D721Med (cell line): ENCODE measurements around the gene SCGB1C2.
"Not testable (repeated sequence)": the region's sequence is repeated elsewhere in the genome, so short reads cannot be mapped to it uniquely, and the experiment has no call there.

Experiments
- DNase-seq: peaks from one replicate; pipeline ENCODE4 v3.0.0; 2011; ENCODE audit warnings: low spot score; ENCODE audit not compliant: insufficient read length
- FAIRE-seq: peaks from 2 replicates; lab custom pipeline; 2011; peaks lifted over from hg19 to GRCh38; lab: Jason Lieb, UNC
- CTCF ChIP-seq: IDR thresholded peaks from 2 replicates; pipeline ENCODE4 v1.5.1; 2012; ENCODE audit warnings: mild to moderate bottlenecking, control low read depth; ENCODE audit not compliant: insufficient read depth; ENCODE audit errors: missing control alignments

The SCGB1C2 gene

GRCh38 chr17:137166-137807 lies at the start of gene SCGB1C2:
Gene SCGB1C2, plus strand, starts transcription at chr17:137569. Its CDS starts 22 bp downstream, at chr17:137591.
- DNase-seq, FAIRE-seq: not testable (repeated sequence)

- DNase-seq = not testable (repeated sequence)
Measured at GRCh38 chr17:113111-113510, 24.3 kb upstream of the SCGB1C2 start.

GRCh38 chr17:118339-118917 lies 18.9 kb upstream of the SCGB1C2 start:
- FAIRE-seq, DNase-seq: not testable (repeated sequence)
- TF ChIP-seq CTCF = peak; percentile 3

More at GRCh38 chr17:113111-113510, 24.3 kb upstream of the SCGB1C2 start:
- not testable (repeated sequence) for FAIRE-seq

GRCh38 chr17:133932-134331 lies 3.4 kb upstream of the SCGB1C2 start:
- FAIRE-seq, DNase-seq: not testable (repeated sequence)

- FAIRE-seq, DNase-seq: not testable (repeated sequence)
Measured at GRCh38 chr17:134332-134785, 3.0 kb upstream of the SCGB1C2 start.

- not testable (repeated sequence) for FAIRE-seq, DNase-seq
Measured at GRCh38 chr17:135022-135421, 2.3 kb upstream of the SCGB1C2 start.

- DNase-seq, FAIRE-seq: not testable (repeated sequence)
Measured at GRCh38 chr17:135895-136294, 1.5 kb upstream of the SCGB1C2 start.

GRCh38 chr17:136531-136930 lies 838 bp upstream of the SCGB1C2 start:
- peak; percentile 45 for TF ChIP-seq CTCF

GRCh38 chr17:139401-140205 lies 2.2 kb downstream of the SCGB1C2 start:
- DNase-seq, FAIRE-seq: not testable (repeated sequence)

More at GRCh38 chr17:136531-136930, 838 bp upstream of the SCGB1C2 start:
- FAIRE-seq, DNase-seq: not testable (repeated sequence)

- FAIRE-seq (no peak), DNase-seq (no peak)
- no peak for TF ChIP-seq CTCF
Measured at GRCh38 chr17:142102-142661, 4.8 kb downstream of the SCGB1C2 start.
